ENCODE data around the gene PLCB2.

DNA sequence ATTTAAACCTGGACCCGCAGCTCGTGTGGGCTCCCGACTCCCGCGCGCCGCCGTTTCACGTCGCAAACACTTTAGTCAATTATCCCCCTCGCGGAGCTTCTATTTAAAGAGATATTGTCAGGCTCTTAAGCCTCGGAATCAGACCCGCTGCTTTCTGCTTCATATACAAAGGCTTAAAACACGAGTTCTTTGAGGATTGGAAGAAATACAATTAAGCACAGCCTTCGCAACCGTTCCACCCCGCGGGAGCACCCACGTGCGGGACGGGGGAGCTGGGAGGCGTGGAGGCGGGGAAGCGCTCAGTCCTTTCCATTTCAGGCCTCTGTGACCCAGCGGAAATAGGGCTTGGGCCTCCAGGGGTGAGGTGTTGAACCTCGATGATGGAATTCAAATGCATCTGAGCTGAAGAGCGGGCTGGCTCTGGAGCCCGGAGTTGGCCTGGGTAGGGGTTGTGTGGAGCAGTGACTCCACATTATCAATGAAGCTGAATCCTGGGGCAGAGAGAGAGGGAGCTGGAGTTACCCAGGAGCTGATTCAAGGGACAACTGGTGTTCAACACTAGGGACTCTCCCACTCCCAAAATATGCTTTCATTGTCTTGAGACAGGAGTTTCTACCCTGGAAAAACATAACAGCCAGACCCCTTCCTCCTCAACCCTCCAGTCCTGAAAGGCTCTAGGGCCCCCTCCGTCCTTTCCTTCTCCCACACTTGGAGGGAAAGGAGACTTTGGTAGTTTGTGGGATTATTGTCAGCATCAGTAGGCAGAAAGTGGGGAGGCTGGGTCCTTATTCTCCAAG, 27.3 kb downstream of the PLCB2 start:
- TF ChIP-seq, protein P1, sequence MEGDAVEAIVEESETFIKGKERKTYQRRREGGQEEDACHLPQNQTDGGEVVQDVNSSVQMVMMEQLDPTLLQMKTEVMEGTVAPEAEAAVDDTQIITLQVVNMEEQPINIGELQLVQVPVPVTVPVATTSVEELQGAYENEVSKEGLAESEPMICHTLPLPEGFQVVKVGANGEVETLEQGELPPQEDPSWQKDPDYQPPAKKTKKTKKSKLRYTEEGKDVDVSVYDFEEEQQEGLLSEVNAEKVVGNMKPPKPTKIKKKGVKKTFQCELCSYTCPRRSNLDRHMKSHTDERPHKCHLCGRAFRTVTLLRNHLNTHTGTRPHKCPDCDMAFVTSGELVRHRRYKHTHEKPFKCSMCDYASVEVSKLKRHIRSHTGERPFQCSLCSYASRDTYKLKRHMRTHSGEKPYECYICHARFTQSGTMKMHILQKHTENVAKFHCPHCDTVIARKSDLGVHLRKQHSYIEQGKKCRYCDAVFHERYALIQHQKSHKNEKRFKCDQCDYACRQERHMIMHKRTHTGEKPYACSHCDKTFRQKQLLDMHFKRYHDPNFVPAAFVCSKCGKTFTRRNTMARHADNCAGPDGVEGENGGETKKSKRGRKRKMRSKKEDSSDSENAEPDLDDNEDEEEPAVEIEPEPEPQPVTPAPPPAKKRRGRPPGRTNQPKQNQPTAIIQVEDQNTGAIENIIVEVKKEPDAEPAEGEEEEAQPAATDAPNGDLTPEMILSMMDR (IDR thresholded peaks at IDR 0.05) = no peak
- TF ChIP-seq POLR2A (IDR thresholded peaks at IDR 0.05) = no peak

All from lower leg skin (tissue), 3 donors.